ENCODE measurements around the gene DIP2C. TPM values are rescaled to one million over a fixed set of nuclear protein-coding genes. Genes with fewer than 3 reads are reported as not detected.
A peak's percentile ranks its signal among the peaks of the same experiment; 100 is the strongest.
"Not testable (repeated sequence)": the region's sequence is repeated elsewhere in the genome, so short reads cannot be mapped to it uniquely, and the experiment has no call there.

Gene DIP2C
- total RNA-seq, 1 donor from 2014 or later, result 18.4 TPM

GRCh38 chr10:585502-585901 is 104.0 kb downstream of the DIP2C start:
- no peak for TF ChIP-seq POLR2AphosphoS5 (IDR thresholded peaks at IDR 0.05; ENCODE audit: insufficient read depth in 1 of 2, low read depth in 1 of 2)
- no peak for TF ChIP-seq POLR2A (IDR thresholded peaks at IDR 0.05)
- TF ChIP-seq CTCF (IDR thresholded peaks at IDR 0.05), result no peak
- Histone ChIP-seq H3K9me3 (no peaks in the 10 kb centered on the region), H3K27ac (no peak overlapping the region), H3K4me1 (peaks cover 38% of the 10 kb centered on the region), H3K27me3 (no peaks in the 10 kb centered on the region), H3K36me3 (no peaks in the 10 kb centered on the region), H3K4me3 (no peak overlapping the region)
- intact Hi-C loops (cut with DNase I), result no loop called here
- no peak for DNase-seq (ENCODE audit: extremely low spot score in 2 of 2)

- H3K4me1 ChIP-seq, result peaks cover 41% of the 10 kb centered on the region
- H3K4me3 ChIP-seq; H3K9me3 ChIP-seq; H3K27me3 ChIP-seq; DNase-seq (ENCODE audit: extremely low spot score in 2 of 2); H3K36me3 ChIP-seq; intact Hi-C loops (cut with DNase I); H3K27ac ChIP-seq: not testable (repeated sequence)
Measured at GRCh38 chr10:584497-585290, 104.8 kb downstream of the DIP2C start.

- peaks cover 35% of the 10 kb centered on the region for H3K4me1 ChIP-seq
- no peaks in the 10 kb centered on the region for H3K9me3 ChIP-seq
- TF ChIP-seq CTCF (IDR thresholded peaks at IDR 0.05), result no peak
- TF ChIP-seq POLR2AphosphoS5 (IDR thresholded peaks at IDR 0.05; ENCODE audit: insufficient read depth in 1 of 2, low read depth in 1 of 2), result no peak
- no peak for TF ChIP-seq POLR2A (IDR thresholded peaks at IDR 0.05)
- H3K4me3 ChIP-seq, result no peak overlapping the region
- intact Hi-C loops (cut with DNase I), result no loop called here
- H3K27ac ChIP-seq, result no peak overlapping the region
- H3K27me3 ChIP-seq, result no peaks in the 10 kb centered on the region
- no peak for DNase-seq (ENCODE audit: extremely low spot score in 2 of 2)
- H3K36me3 ChIP-seq, result no peaks in the 10 kb centered on the region
Measured at GRCh38 chr10:583433-583832, 106.0 kb downstream of the DIP2C start.

- H3K27me3 ChIP-seq, result no peaks in the 10 kb centered on the region
- no peak overlapping the region for H3K4me3 ChIP-seq
- H3K9me3 ChIP-seq, result no peaks in the 10 kb centered on the region
- peaks cover 31% of the 10 kb centered on the region for H3K4me1 ChIP-seq
- TF ChIP-seq POLR2AphosphoS5 (IDR thresholded peaks at IDR 0.05; ENCODE audit: insufficient read depth in 1 of 2, low read depth in 1 of 2) (no peak), POLR2A (IDR thresholded peaks at IDR 0.05) (no peak), CTCF (IDR thresholded peaks at IDR 0.05) (no peak)
- DNase-seq (ENCODE audit: extremely low spot score in 2 of 2), result no peak
- H3K27ac ChIP-seq, result peak overlapping the region; percentile 47
- no peaks in the 10 kb centered on the region for H3K36me3 ChIP-seq
- intact Hi-C loops (cut with DNase I), result no loop called here
Measured at GRCh38 chr10:581776-582330, 107.6 kb downstream of the DIP2C start.

GRCh38 chr10:580778-581177 is 108.7 kb downstream of the DIP2C start:
- no peak for DNase-seq (ENCODE audit: extremely low spot score in 2 of 2)
- H3K27me3 ChIP-seq, result no peaks in the 10 kb centered on the region
- peak overlapping the region; percentile 47 for H3K27ac ChIP-seq
- no peaks in the 10 kb centered on the region for H3K36me3 ChIP-seq
- peaks cover 35% of the 10 kb centered on the region for H3K4me1 ChIP-seq
- TF ChIP-seq CTCF (IDR thresholded peaks at IDR 0.05) (no peak), POLR2A (IDR thresholded peaks at IDR 0.05) (no peak), POLR2AphosphoS5 (IDR thresholded peaks at IDR 0.05; ENCODE audit: insufficient read depth in 1 of 2, low read depth in 1 of 2) (no peak)
- intact Hi-C loops (cut with DNase I), result no loop called here
- no peak overlapping the region for H3K4me3 ChIP-seq
- H3K9me3 ChIP-seq, result no peaks in the 10 kb centered on the region
